ENCODE results near the gene SRGAP1.

The SRGAP1 gene

GRCh38 chr12:63961048-63961447, 116.5 kb downstream of the SRGAP1 start:
- Histone ChIP-seq H3K9ac (ENCODE audit: low read depth, low read length, poor library complexity) (no peak overlapping the region), H2BK15ac (ENCODE audit: low read length) (no peak overlapping the region), H4K91ac (ENCODE audit: low read depth, low read length, poor library complexity) (peak overlapping the region; percentile 74), H3K9me3 (replicated peaks in 1 of 2; ENCODE audit: control insufficient read depth in 2 of 2, insufficient read depth in 1 of 2, low read depth in 1 of 2, low read length in 2 of 2) (no peaks in the 10 kb centered on the region), H3K4me2 (ENCODE audit: insufficient read depth, low read length, poor library complexity, severe bottlenecking) (no peak overlapping the region), H3K4me1 (ENCODE audit: control insufficient read depth in 2 of 2, insufficient read depth in 1 of 2, low read depth in 1 of 2, low read length in 2 of 2) (peaks cover 0 to 1% of the 10 kb centered on the region in 2 donors), H3K36me3 (replicated peaks in 1 of 2; ENCODE audit: control insufficient read depth in 2 of 2, insufficient read depth in 2 of 2, low read length in 2 of 2) (no peaks in the 10 kb centered on the region), H2BK5ac (ENCODE audit: low read length) (no peak overlapping the region), H2AFZ (ENCODE audit: low read length) (no peak overlapping the region), H3K27me3 (ENCODE audit: control insufficient read depth in 3 of 3, insufficient read depth in 3 of 3, low read depth in 1 of 3, low read length in 3 of 3) (no peaks in the 10 kb centered on the region), H2BK12ac (ENCODE audit: low read length) (no peak overlapping the region), H3K79me1 (ENCODE audit: low read depth, low read length) (no peaks in the 10 kb centered on the region), H3K4ac (ENCODE audit: low read length) (no peak overlapping the region), H3K14ac (ENCODE audit: low read length) (peak overlapping the region; percentile 22), H2AK5ac (ENCODE audit: low read depth, low read length) (no peak overlapping the region), H3K18ac (ENCODE audit: low read length) (peak overlapping the region; percentile 55), H2BK120ac (ENCODE audit: low read depth, low read length) (no peak overlapping the region), H3K23ac (ENCODE audit: low read depth, low read length, poor library complexity) (no peak overlapping the region), H3K4me3 (ENCODE audit: low read length in 2 of 2) (no peak overlapping the region), H3K27ac (replicated peaks; ENCODE audit: low read length) (no peak overlapping the region), H4K8ac (ENCODE audit: low read depth, low read length) (no peak overlapping the region)
- no CpG with 5 or more reads among the region's 5 CpGs for WGBS, 2 donors (ENCODE audit: extremely low coverage in 2 of 2, insufficient read length in 2 of 2, insufficient replicate concordance in 1 of 2)
- no peak for DNase-seq (ENCODE audit: low spot score)

- peaks cover 0 to 1% of the 10 kb centered on the region in 2 donors for H3K4me1 ChIP-seq (ENCODE audit: control insufficient read depth in 2 of 2, insufficient read depth in 1 of 2, low read depth in 1 of 2, low read length in 2 of 2)
- H3K14ac ChIP-seq (ENCODE audit: low read length): no peak overlapping the region
- no peak overlapping the region for H2BK15ac ChIP-seq (ENCODE audit: low read length)
- no peak overlapping the region for H2AFZ ChIP-seq (ENCODE audit: low read length)
- no peaks in the 10 kb centered on the region for H3K79me1 ChIP-seq (ENCODE audit: low read depth, low read length)
- H3K18ac ChIP-seq (ENCODE audit: low read length): no peak overlapping the region
- H3K27ac ChIP-seq (replicated peaks; ENCODE audit: low read length): no peak overlapping the region
- H3K4ac ChIP-seq (ENCODE audit: low read length): no peak overlapping the region
- H3K9ac ChIP-seq (ENCODE audit: low read depth, low read length, poor library complexity): no peak overlapping the region
- no peak overlapping the region for H4K8ac ChIP-seq (ENCODE audit: low read depth, low read length)
- H2BK12ac ChIP-seq (ENCODE audit: low read length): no peak overlapping the region
- no peak for DNase-seq (ENCODE audit: low spot score)
- H3K27me3 ChIP-seq (ENCODE audit: control insufficient read depth in 3 of 3, insufficient read depth in 3 of 3, low read depth in 1 of 3, low read length in 3 of 3): no peaks in the 10 kb centered on the region
- 100% methylated on average over 2 of the region's 3 CpGs; no CpG with 5 or more reads in 1 of the 2 donors for WGBS, 2 donors (ENCODE audit: extremely low coverage in 2 of 2, insufficient read length in 2 of 2, insufficient replicate concordance in 1 of 2)
- no peak overlapping the region for H2BK5ac ChIP-seq (ENCODE audit: low read length)
- no peak overlapping the region for H2BK120ac ChIP-seq (ENCODE audit: low read depth, low read length)
- H3K9me3 ChIP-seq (replicated peaks in 1 of 2; ENCODE audit: control insufficient read depth in 2 of 2, insufficient read depth in 1 of 2, low read depth in 1 of 2, low read length in 2 of 2): no peaks in the 10 kb centered on the region
- H3K4me3 ChIP-seq (ENCODE audit: low read length in 2 of 2): no peak overlapping the region
- no peak overlapping the region for H3K23ac ChIP-seq (ENCODE audit: low read depth, low read length, poor library complexity)
- H3K4me2 ChIP-seq (ENCODE audit: insufficient read depth, low read length, poor library complexity, severe bottlenecking): no peak overlapping the region
- no peak overlapping the region for H2AK5ac ChIP-seq (ENCODE audit: low read depth, low read length)
- H4K91ac ChIP-seq (ENCODE audit: low read depth, low read length, poor library complexity): no peak overlapping the region
- no peaks in the 10 kb centered on the region for H3K36me3 ChIP-seq (replicated peaks in 1 of 2; ENCODE audit: control insufficient read depth in 2 of 2, insufficient read depth in 2 of 2, low read length in 2 of 2)
Measured at GRCh38 chr12:63961543-63961942, 117.0 kb downstream of the SRGAP1 start.

- Histone ChIP-seq H3K23ac (ENCODE audit: low read depth, low read length, poor library complexity) (no peak overlapping the region), H2AK5ac (ENCODE audit: low read depth, low read length) (no peak overlapping the region), H3K4me1 (ENCODE audit: control insufficient read depth in 2 of 2, insufficient read depth in 1 of 2, low read depth in 1 of 2, low read length in 2 of 2) (peaks cover 1 to 11% of the 10 kb centered on the region in 2 donors), H3K4me2 (ENCODE audit: insufficient read depth, low read length, poor library complexity, severe bottlenecking) (no peak overlapping the region), H3K14ac (ENCODE audit: low read length) (no peak overlapping the region), H3K9ac (ENCODE audit: low read depth, low read length, poor library complexity) (no peak overlapping the region), H2BK120ac (ENCODE audit: low read depth, low read length) (no peak overlapping the region), H3K9me3 (replicated peaks in 1 of 2; ENCODE audit: control insufficient read depth in 2 of 2, insufficient read depth in 1 of 2, low read depth in 1 of 2, low read length in 2 of 2) (no peaks in the 10 kb centered on the region), H4K8ac (ENCODE audit: low read depth, low read length) (no peak overlapping the region), H2BK5ac (ENCODE audit: low read length) (no peak overlapping the region), H3K27ac (replicated peaks; ENCODE audit: low read length) (no peak overlapping the region), H2BK15ac (ENCODE audit: low read length) (no peak overlapping the region), H3K36me3 (replicated peaks in 1 of 2; ENCODE audit: control insufficient read depth in 2 of 2, insufficient read depth in 2 of 2, low read length in 2 of 2) (no peaks in the 10 kb centered on the region), H4K91ac (ENCODE audit: low read depth, low read length, poor library complexity) (no peak overlapping the region), H2BK12ac (ENCODE audit: low read length) (no peak overlapping the region), H3K27me3 (ENCODE audit: control insufficient read depth in 3 of 3, insufficient read depth in 3 of 3, low read depth in 1 of 3, low read length in 3 of 3) (no peaks in the 10 kb centered on the region), H3K79me1 (ENCODE audit: low read depth, low read length) (no peaks in the 10 kb centered on the region), H3K4me3 (ENCODE audit: low read length in 2 of 2) (no peak overlapping the region), H3K4ac (ENCODE audit: low read length) (no peak overlapping the region), H3K18ac (ENCODE audit: low read length) (no peak overlapping the region), H2AFZ (ENCODE audit: low read length) (no peak overlapping the region)
- no CpG with 5 or more reads among the region's 2 CpGs for WGBS, 2 donors (ENCODE audit: extremely low coverage in 2 of 2, insufficient read length in 2 of 2, insufficient replicate concordance in 1 of 2)
- DNase-seq (ENCODE audit: low spot score): no peak
Measured at GRCh38 chr12:63963868-63964267, 119.4 kb downstream of the SRGAP1 start.

GRCh38 chr12:63964301-63964700, 119.8 kb downstream of the SRGAP1 start:
- H3K4me1 ChIP-seq (ENCODE audit: control insufficient read depth in 2 of 2, insufficient read depth in 1 of 2, low read depth in 1 of 2, low read length in 2 of 2): peaks cover 1 to 11% of the 10 kb centered on the region in 2 donors
- no peak overlapping the region for H3K27ac ChIP-seq (replicated peaks; ENCODE audit: low read length)
- no peaks in the 10 kb centered on the region for H3K9me3 ChIP-seq (replicated peaks in 1 of 2; ENCODE audit: control insufficient read depth in 2 of 2, insufficient read depth in 1 of 2, low read depth in 1 of 2, low read length in 2 of 2)
- H3K79me1 ChIP-seq (ENCODE audit: low read depth, low read length): no peaks in the 10 kb centered on the region
- no peak overlapping the region for H3K23ac ChIP-seq (ENCODE audit: low read depth, low read length, poor library complexity)
- no peak overlapping the region for H4K91ac ChIP-seq (ENCODE audit: low read depth, low read length, poor library complexity)
- no peak overlapping the region for H3K18ac ChIP-seq (ENCODE audit: low read length)
- H3K14ac ChIP-seq (ENCODE audit: low read length): no peak overlapping the region
- H3K36me3 ChIP-seq (replicated peaks in 1 of 2; ENCODE audit: control insufficient read depth in 2 of 2, insufficient read depth in 2 of 2, low read length in 2 of 2): no peaks in the 10 kb centered on the region
- no peak overlapping the region for H2BK5ac ChIP-seq (ENCODE audit: low read length)
- WGBS, 2 donors (ENCODE audit: extremely low coverage in 2 of 2, insufficient read length in 2 of 2, insufficient replicate concordance in 1 of 2): no CpG with 5 or more reads among the region's 1 CpG
- H2BK120ac ChIP-seq (ENCODE audit: low read depth, low read length): no peak overlapping the region
- H3K4me2 ChIP-seq (ENCODE audit: insufficient read depth, low read length, poor library complexity, severe bottlenecking): no peak overlapping the region
- no peak overlapping the region for H3K4ac ChIP-seq (ENCODE audit: low read length)
- no peak overlapping the region for H2AFZ ChIP-seq (ENCODE audit: low read length)
- H2AK5ac ChIP-seq (ENCODE audit: low read depth, low read length): no peak overlapping the region
- H3K9ac ChIP-seq (ENCODE audit: low read depth, low read length, poor library complexity): no peak overlapping the region
- no peak overlapping the region for H4K8ac ChIP-seq (ENCODE audit: low read depth, low read length)
- H3K4me3 ChIP-seq (ENCODE audit: low read length in 2 of 2): no peak overlapping the region
- H3K27me3 ChIP-seq (ENCODE audit: control insufficient read depth in 3 of 3, insufficient read depth in 3 of 3, low read depth in 1 of 3, low read length in 3 of 3): no peaks in the 10 kb centered on the region
- no peak for DNase-seq (ENCODE audit: low spot score)
- no peak overlapping the region for H2BK15ac ChIP-seq (ENCODE audit: low read length)
- no peak overlapping the region for H2BK12ac ChIP-seq (ENCODE audit: low read length)

Measured in neuronal stem cell (in vitro differentiated cells).